A673 (cell line): ENCODE measurements around the gene DIP2B. TPM values are rescaled to one million over a fixed set of nuclear protein-coding genes. Genes with fewer than 3 reads are reported as not detected.

Experiments used
- BruUV-seq: library from RNA; stranded (reverse); fragments of 400-500 nt; replicated peaks from 2 replicates; lab custom pipeline; 2021; lab: Mats Ljungman, UMichigan
- CTCF ChIA-PET: fragments of 300-600 bp; sonication (Branson Sonifier 250); formaldehyde crosslinking; loops from one replicate; lab custom pipeline; 2022; ENCODE audit warnings: antibody characterized with exemption; lab: Charles Lee
- POLR2A ChIA-PET: fragments of 300-600 bp; sonication (Branson Sonifier 250); formaldehyde crosslinking; loops from one replicate; lab custom pipeline; 2022; ENCODE audit warnings: antibody characterized with exemption; ENCODE audit not compliant: low non-redundant PET; lab: Charles Lee
- DNase-seq: peaks from one replicate; pipeline ENCODE4 v3.0.0-alpha.2; 2015; ENCODE audit warnings: low spot score
- H3K27ac ChIP-seq: fragments of 200-600 bp; sonication (generic); 2 replicates; pipeline ENCODE4 v1.5.1; 2016; ENCODE audit warnings: mixed run types, low read depth, mild to moderate bottlenecking, mixed read lengths, antibody characterized with exemption, low read length; ENCODE audit not compliant: poor library complexity, severe bottlenecking
- H3K27me3 ChIP-seq: fragments of 200-600 bp; sonication (generic); replicated peaks from 2 replicates; pipeline ENCODE4 v1.6.1; 2017; ENCODE audit warnings: mixed run types, low read depth, mild to moderate bottlenecking, mixed read lengths, antibody characterized with exemption, low read length; ENCODE audit not compliant: insufficient read depth, poor library complexity
- H3K36me3 ChIP-seq: fragments of 200-600 bp; sonication (generic); 2 replicates; pipeline ENCODE4 v1.6.1; 2016; ENCODE audit warnings: mixed run types, mild to moderate bottlenecking, mixed read lengths, antibody characterized with exemption, low read length; ENCODE audit not compliant: insufficient read depth, poor library complexity, severe bottlenecking
- H3K4me1 ChIP-seq: fragments of 200-600 bp; sonication (generic); 2 replicates; pipeline ENCODE4 v1.6.1; 2017; ENCODE audit warnings: mixed run types, mild to moderate bottlenecking, mixed read lengths, antibody characterized with exemption, low read length; ENCODE audit not compliant: insufficient read depth, poor library complexity, severe bottlenecking
- H3K4me3 ChIP-seq: fragments of 200-600 bp; sonication (generic); 2 replicates; pipeline ENCODE4 v1.5.1; 2016; ENCODE audit warnings: low read depth, mixed run types, mild to moderate bottlenecking, mixed read lengths, low read length; ENCODE audit not compliant: poor library complexity, severe bottlenecking
- H3K9me3 ChIP-seq: fragments of 200-600 bp; sonication (generic); 2 replicates; pipeline ENCODE4 v1.6.1; 2016; ENCODE audit warnings: mixed run types, low read depth, mild to moderate bottlenecking, mixed read lengths, antibody characterized with exemption, low read length; ENCODE audit not compliant: poor library complexity, severe bottlenecking
- EZH2 ChIP-seq: fragments of 200-600 bp; sonication (generic); IDR thresholded peaks from 2 replicates; pipeline ENCODE4 v1.6.1; 2017; ENCODE audit warnings: borderline replicate concordance, low read depth, mild to moderate bottlenecking, mixed read lengths, antibody characterized with exemption, low read length; ENCODE audit not compliant: poor library complexity, severe bottlenecking
- intact Hi-C: fragments of 100-400 bp; cut with micrococcal nuclease; formaldehyde crosslinking; loops from one replicate; pipeline ENCODE4 v1.10.0; 2022; ENCODE audit not compliant: unreplicated experiment
- total RNA-seq: library from RNA; stranded (reverse); gene quantifications from 2 replicates; pipeline ENCODE4 v1.2.3, GENCODE V29; 2021
- TF ChIP-seq, protein P1 (sequence below): fragments of 300-800, 200-600 bp; sonication (generic); conservative IDR thresholded peaks from 2 replicates; pipeline ENCODE4 v1.5.1; 2017; ENCODE audit warnings: low read depth, mild to moderate bottlenecking, antibody characterized with exemption, low read length, moderate library complexity, mixed read lengths

DIP2B gene
- total RNA-seq, 1 experiment from 2014 or later: 40.5 TPM

DNA sequence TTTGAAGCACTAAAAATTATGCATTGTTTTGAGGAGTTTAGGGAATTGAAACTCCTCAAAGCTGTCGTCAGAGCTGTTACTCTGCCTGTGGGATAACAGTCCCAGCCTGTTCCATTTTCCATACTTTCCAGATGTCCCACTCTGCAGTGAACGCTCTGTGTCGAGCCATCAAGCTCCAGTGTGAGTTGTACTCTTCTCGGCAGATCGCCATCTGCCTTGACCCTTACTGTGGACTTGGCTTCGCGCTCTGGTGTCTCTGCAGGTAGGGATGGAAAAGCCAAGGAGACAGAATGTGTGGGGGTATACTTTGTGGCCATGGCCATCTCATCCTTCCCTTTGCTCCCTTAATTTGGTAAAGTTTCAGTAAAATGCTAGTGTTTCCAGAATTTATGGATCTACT, 223.6 kb downstream of the DIP2B start:
- no TSS peak for BruUV-seq
- no peak for TF ChIP-seq EZH2
- TF ChIP-seq, protein P1, sequence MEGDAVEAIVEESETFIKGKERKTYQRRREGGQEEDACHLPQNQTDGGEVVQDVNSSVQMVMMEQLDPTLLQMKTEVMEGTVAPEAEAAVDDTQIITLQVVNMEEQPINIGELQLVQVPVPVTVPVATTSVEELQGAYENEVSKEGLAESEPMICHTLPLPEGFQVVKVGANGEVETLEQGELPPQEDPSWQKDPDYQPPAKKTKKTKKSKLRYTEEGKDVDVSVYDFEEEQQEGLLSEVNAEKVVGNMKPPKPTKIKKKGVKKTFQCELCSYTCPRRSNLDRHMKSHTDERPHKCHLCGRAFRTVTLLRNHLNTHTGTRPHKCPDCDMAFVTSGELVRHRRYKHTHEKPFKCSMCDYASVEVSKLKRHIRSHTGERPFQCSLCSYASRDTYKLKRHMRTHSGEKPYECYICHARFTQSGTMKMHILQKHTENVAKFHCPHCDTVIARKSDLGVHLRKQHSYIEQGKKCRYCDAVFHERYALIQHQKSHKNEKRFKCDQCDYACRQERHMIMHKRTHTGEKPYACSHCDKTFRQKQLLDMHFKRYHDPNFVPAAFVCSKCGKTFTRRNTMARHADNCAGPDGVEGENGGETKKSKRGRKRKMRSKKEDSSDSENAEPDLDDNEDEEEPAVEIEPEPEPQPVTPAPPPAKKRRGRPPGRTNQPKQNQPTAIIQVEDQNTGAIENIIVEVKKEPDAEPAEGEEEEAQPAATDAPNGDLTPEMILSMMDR: no peak
- Histone ChIP-seq H3K4me3 (no peak overlapping the region), H3K27me3 (no peaks in the 10 kb centered on the region), H3K27ac (no peak overlapping the region), H3K36me3 (peaks cover 47% of the 10 kb centered on the region), H3K9me3 (no peaks in the 10 kb centered on the region), H3K4me1 (no peaks in the 10 kb centered on the region)
- intact Hi-C loops: no loop called here
- DNase-seq: no peak
- POLR2A ChIA-PET: no interaction called here
- CTCF ChIA-PET: no interaction called here

DNA sequence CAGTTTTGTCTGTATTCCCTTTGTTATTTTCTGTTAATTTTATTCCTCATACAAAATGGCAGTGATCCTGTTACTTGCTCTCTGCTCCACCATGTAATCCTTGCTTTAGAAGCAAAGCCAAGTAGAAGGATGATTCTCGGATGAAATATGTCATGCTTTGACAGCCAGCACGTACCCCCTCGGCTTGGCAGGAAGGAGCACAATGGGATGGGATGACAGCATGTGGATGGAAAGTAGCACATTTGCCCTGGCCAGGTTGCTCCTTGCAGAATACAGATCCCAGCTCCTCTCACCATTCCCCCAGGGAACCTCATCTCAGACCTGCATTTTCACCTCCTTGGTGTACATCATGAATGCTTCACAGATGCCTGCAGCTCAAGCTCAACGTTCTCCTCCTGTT, 224.1 kb downstream of the DIP2B start:
- TF ChIP-seq, protein P1: no peak
- Histone ChIP-seq H3K36me3 (peaks cover 45% of the 10 kb centered on the region), H3K9me3 (no peaks in the 10 kb centered on the region), H3K4me3 (no peak overlapping the region), H3K27me3 (no peaks in the 10 kb centered on the region), H3K27ac (no peak overlapping the region), H3K4me1 (no peaks in the 10 kb centered on the region)
- intact Hi-C loops: no loop called here
- no peak for DNase-seq
- CTCF ChIA-PET: no interaction called here
- BruUV-seq: no TSS peak
- POLR2A ChIA-PET: interaction anchor here (0.7 kb wide), 1 partner anchor 41 kb away, joined by 3 read pairs; no protein-coding TSS in a partner anchor

DNA sequence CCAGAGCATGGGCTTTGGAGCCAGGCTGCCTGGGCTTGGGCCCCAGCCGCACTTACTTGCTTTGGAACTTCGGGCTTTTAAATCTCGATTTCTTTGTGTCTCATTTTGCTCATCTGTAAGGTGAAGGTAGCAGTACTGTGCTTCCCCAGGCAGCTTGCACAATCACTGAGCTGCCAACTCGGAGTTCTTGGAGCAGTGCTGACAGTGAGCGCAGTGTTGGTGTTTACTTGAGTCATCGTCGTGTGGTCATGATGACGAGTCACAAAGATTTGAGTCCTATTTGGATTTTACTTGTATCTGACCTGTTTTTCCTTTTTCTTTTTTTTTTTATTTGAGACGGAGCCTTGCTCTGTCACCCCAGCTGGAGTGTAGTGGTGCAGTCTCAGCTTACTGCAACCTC, 227.8 kb downstream of the DIP2B start:
- intact Hi-C loops: loop anchor here (10.0 kb wide), 1 partner anchor 98 kb away; no protein-coding TSS in a partner anchor
- Histone ChIP-seq H3K4me1 (no peaks in the 10 kb centered on the region), H3K27me3 (no peaks in the 10 kb centered on the region), H3K4me3 (no peak overlapping the region), H3K36me3 (peaks cover 39% of the 10 kb centered on the region), H3K27ac (no peak overlapping the region), H3K9me3 (no peaks in the 10 kb centered on the region)
- POLR2A ChIA-PET: no interaction called here
- CTCF ChIA-PET: interaction anchor here (0.7 kb wide), 1 partner anchor 228 kb away, joined by 3 read pairs; the partner anchor contains the start of gene DIP2B
- no peak for TF ChIP-seq EZH2
- TF ChIP-seq, protein P1: no peak
- no peak for DNase-seq
- BruUV-seq: no TSS peak
